BE2C (cell line): ENCODE data around the gene C1QL2.

Experiments
- DNase-seq: peaks from one replicate; pipeline ENCODE4 v3.0.0-alpha.2; 2020
- H3K27me3 ChIP-seq: fragments of 250-450 bp; sonication (Bioruptor Pico); 2 replicates; pipeline ENCODE4 v1.5.1; 2020; ENCODE audit warnings: mild to moderate bottlenecking
- H3K36me3 ChIP-seq: fragments of 250-450 bp; sonication (Bioruptor Pico); 2 replicates; pipeline ENCODE4 v1.5.1; 2020; ENCODE audit warnings: mild to moderate bottlenecking
- H3K4me1 ChIP-seq: fragments of 250-450 bp; sonication (Bioruptor Pico); 2 replicates; pipeline ENCODE4 v1.5.1; 2020
- H3K4me3 ChIP-seq: 2 replicates; pipeline ENCODE4 v1.5.1; 2011; ENCODE audit warnings: low read depth, low read length
- H3K9me3 ChIP-seq: fragments of 250-450 bp; sonication (Bioruptor Pico); 2 replicates; pipeline ENCODE4 v1.5.1; 2020
- TF ChIP-seq, protein P1 (sequence below): IDR thresholded peaks from 2 replicates; pipeline ENCODE4 v1.5.1; 2012; ENCODE audit warnings: mild to moderate bottlenecking, low read depth, low read length

The C1QL2 gene

DNA sequence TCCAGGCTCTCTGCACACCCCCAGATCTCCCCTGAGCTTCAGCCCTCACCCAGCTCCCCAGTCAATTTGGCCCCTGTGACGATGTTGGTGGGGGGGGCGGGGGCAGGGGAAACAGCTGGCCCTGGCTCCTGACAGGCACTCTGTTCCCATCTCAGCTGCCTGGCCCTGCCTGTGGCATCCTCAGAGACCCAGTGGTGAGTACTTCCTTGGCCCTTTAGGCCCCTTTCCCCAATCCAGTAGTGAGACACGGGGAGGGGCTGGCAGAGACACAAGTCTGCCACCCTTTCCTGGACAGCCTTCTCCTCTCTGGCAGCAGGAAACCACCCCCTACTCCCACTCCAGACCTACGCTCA is 19.3 kb upstream of the C1QL2 start:
- H3K27me3 ChIP-seq: no peaks in the 10 kb centered on the region
- no peak for DNase-seq
- no peaks in the 10 kb centered on the region for H3K36me3 ChIP-seq
- no peak overlapping the region for H3K4me3 ChIP-seq
- TF ChIP-seq, protein P1, sequence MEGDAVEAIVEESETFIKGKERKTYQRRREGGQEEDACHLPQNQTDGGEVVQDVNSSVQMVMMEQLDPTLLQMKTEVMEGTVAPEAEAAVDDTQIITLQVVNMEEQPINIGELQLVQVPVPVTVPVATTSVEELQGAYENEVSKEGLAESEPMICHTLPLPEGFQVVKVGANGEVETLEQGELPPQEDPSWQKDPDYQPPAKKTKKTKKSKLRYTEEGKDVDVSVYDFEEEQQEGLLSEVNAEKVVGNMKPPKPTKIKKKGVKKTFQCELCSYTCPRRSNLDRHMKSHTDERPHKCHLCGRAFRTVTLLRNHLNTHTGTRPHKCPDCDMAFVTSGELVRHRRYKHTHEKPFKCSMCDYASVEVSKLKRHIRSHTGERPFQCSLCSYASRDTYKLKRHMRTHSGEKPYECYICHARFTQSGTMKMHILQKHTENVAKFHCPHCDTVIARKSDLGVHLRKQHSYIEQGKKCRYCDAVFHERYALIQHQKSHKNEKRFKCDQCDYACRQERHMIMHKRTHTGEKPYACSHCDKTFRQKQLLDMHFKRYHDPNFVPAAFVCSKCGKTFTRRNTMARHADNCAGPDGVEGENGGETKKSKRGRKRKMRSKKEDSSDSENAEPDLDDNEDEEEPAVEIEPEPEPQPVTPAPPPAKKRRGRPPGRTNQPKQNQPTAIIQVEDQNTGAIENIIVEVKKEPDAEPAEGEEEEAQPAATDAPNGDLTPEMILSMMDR: no peak
- no peaks in the 10 kb centered on the region for H3K4me1 ChIP-seq
- H3K9me3 ChIP-seq: no peaks in the 10 kb centered on the region

DNA sequence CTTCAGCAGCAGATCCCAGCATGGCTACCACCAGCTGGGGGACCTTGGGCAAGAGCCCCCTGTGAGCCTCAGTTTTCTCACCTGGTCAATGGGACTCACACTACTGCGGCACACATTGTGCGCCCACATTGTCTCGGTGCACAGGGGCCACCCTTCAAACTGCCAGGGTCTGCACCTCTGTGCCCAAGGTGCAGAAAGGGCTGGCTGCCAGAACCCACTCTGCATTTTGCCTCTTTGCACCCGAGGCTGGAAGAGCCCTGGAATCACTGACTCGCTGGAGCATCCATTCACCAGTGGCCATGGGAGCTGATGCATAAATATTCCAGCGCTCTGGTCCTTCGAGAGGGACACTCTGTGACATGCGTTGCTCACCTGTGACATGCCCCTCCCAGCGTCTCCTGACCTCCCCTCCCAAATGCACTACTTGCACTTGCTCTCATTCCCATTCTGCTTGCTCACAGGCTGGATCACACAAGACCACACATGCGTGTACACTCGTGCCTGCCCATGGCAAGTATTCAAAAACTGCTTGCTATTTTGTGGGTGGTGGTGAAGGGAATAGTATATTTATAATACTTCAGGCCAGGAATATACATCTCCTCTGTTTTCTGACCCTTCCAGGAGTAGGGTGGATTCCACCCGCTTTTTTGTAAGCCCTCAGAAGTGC is 18.8 kb upstream of the C1QL2 start:
- Histone ChIP-seq H3K9me3 (no peaks in the 10 kb centered on the region), H3K4me1 (no peaks in the 10 kb centered on the region), H3K36me3 (no peaks in the 10 kb centered on the region), H3K4me3 (no peak overlapping the region), H3K27me3 (no peaks in the 10 kb centered on the region)
- TF ChIP-seq, protein P1: no peak
- no peak for DNase-seq

DNA sequence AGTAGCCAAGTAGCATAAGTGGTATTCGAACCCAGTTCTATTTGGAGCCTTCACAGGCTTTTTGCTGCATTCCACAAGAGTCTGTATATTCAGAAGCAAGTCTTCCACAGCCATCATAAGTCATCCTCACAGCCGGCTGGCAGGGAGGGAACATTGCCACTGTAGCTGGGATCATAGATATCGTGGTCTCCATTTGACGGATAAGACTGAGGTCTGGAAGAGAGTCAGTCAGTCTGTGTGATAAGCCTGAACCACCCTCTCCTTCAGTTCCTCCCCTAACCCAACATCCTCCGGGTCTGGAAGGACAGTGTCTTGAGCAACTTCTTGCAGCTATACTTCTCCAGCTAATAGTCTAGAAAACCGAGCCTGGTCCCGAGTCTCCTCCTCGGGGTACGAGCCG is 17.0 kb upstream of the C1QL2 start:
- Histone ChIP-seq H3K4me3 (no peak overlapping the region), H3K4me1 (no peaks in the 10 kb centered on the region), H3K36me3 (no peaks in the 10 kb centered on the region), H3K27me3 (no peaks in the 10 kb centered on the region), H3K9me3 (no peaks in the 10 kb centered on the region)
- TF ChIP-seq, protein P1: no peak
- DNase-seq: no peak

DNA sequence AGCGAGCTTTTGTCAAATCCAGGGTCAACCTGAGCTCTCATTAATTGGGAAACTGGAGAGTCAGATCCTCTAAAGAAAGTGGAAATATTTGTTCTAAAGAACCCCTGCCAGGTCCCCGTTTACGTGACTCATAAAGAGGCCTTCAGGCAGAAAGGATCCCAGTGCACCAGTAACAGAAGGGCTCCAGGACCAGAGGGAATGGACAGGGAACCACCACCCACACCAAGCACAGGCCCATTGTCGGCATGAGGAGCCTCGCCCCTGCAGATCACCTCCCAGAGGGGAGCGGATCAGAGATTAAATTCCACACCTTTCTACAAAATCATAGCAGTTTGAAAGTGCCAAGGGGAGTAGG is 16.4 kb upstream of the C1QL2 start:
- no peak for DNase-seq
- TF ChIP-seq, protein P1: no peak
- Histone ChIP-seq H3K27me3 (no peaks in the 10 kb centered on the region), H3K4me3 (no peak overlapping the region), H3K4me1 (no peaks in the 10 kb centered on the region), H3K9me3 (no peaks in the 10 kb centered on the region), H3K36me3 (no peaks in the 10 kb centered on the region)

DNA sequence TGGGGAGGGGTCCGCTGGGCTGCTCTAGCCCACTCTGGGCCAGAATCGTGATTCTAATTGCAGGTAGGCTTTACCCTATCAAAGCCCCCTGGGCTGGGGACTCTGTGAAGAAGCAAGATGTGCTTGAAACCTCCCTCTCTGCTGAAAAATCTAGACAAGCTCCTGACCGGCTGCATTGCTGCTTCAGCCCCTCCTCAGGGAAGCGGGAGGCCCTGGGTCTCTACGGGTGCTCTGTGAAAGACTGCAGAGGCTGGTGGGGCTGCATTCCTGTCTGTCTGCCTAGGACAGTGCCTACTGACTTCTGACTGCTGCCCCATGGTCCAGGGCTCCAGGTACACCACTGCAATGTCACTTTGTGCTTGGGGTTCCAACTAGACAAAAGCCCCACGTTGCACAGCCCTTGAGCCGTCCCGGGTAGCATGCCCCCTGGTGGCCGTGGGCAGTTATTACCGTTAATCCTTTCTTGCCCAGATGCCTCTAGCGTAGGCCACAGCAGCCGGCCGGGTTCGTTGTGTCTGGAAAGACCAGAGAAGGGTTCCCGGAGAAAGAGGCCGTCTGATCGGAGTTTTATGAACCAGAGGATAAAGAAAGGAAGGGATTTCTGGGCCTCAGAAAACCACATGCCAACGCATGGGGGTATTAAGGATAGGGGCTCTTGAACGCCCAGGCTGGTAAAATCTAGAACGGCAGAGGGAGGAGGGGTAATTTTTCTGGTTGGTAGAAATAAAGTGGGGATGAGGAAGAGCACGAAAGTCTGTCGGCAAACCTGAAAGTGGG is 15.9 kb upstream of the C1QL2 start:
- H3K4me1 ChIP-seq: no peaks in the 10 kb centered on the region
- H3K4me3 ChIP-seq: no peak overlapping the region
- no peaks in the 10 kb centered on the region for H3K36me3 ChIP-seq
- TF ChIP-seq, protein P1: peak; percentile 67
- H3K27me3 ChIP-seq: no peaks in the 10 kb centered on the region
- H3K9me3 ChIP-seq: no peaks in the 10 kb centered on the region
- DNase-seq: peak; percentile 39

DNA sequence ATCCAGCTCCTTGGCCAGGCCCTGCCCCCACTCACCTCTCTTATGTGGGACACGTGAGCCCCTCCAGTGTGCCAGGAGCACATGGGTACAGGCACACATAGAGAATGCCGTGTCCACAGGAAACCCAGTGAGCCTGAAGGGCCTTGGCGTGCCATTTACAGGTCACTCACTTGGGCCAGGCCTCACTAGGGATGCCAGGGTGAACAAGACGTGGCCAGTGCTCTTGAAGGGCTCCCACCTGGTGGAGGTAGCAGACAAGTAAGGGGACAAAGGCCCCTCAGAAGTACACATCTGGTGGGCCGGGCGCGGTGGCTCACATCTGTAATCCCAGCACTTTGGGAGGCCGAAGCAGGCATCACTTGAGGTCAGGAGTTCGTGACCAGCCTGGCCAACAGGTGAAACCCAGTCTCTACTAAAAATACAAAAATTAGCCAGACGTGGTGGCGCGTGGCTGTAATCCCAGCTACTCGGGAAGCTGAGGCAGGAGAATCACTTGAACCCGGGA is 15.1 kb upstream of the C1QL2 start:
- H3K4me3 ChIP-seq: no peak overlapping the region
- TF ChIP-seq, protein P1: no peak
- no peaks in the 10 kb centered on the region for H3K27me3 ChIP-seq
- H3K9me3 ChIP-seq: no peaks in the 10 kb centered on the region
- H3K36me3 ChIP-seq: no peaks in the 10 kb centered on the region
- no peaks in the 10 kb centered on the region for H3K4me1 ChIP-seq
- DNase-seq: no peak
